H1 (cell line): ENCODE measurements around the gene NKD2. TPM values are rescaled to one million over a fixed set of nuclear protein-coding genes. Genes with fewer than 3 reads are reported as not detected.

ENCODE experiments used
- CTCF ChIA-PET: fragments of 300-600 bp; sonication (Branson Sonifier 250); formaldehyde crosslinking; loops from one replicate; lab custom pipeline; 2021; ENCODE audit not compliant: partially characterized antibody; lab: Charles Lee
- POLR2A ChIA-PET: fragments of 300-600 bp; sonication (Branson Sonifier 250); formaldehyde crosslinking; loops from one replicate; lab custom pipeline; 2021; ENCODE audit warnings: inconsistent platforms; ENCODE audit not compliant: partially characterized antibody; lab: Charles Lee
- DNase-seq, 2 experiments: peaks; one replicate each; pipeline versions ENCODE4 v3.0.0 to v3.0.0-alpha.2; 2010 to 2022; ENCODE audit warnings: low spot score in 2 of 2, low read depth in 1 of 2, mixed read lengths in 1 of 2
- FAIRE-seq: peaks from 2 replicates; lab custom pipeline; 2011; peaks lifted over from hg19 to GRCh38; lab: Jason Lieb, UNC
- H2AFZ ChIP-seq: 2 replicates; pipeline ENCODE4 v1.8.1; 2012; ENCODE audit warnings: low read length, inconsistent platforms
- H2AK5ac ChIP-seq: 2 replicates; pipeline ENCODE4 v1.6.1; 2013; ENCODE audit warnings: low read depth, low read length
- H2BK120ac ChIP-seq: replicated peaks from 2 replicates; pipeline ENCODE3; 2013; ENCODE audit warnings: low read depth, low read length, inconsistent platforms
- H2BK12ac ChIP-seq: 2 replicates; pipeline ENCODE4 v1.6.1; 2013; ENCODE audit warnings: low read depth, low read length
- H2BK15ac ChIP-seq: 2 replicates; pipeline ENCODE4 v1.6.1; 2013; ENCODE audit warnings: low read length
- H2BK20ac ChIP-seq: 2 replicates; pipeline ENCODE4 v1.6.1; 2013; ENCODE audit warnings: low read length
- H2BK5ac ChIP-seq: 2 replicates; pipeline ENCODE4 v1.6.1; 2013; ENCODE audit warnings: low read depth, low read length
- H3K14ac ChIP-seq: 2 replicates; pipeline ENCODE4 v1.6.1; 2013; ENCODE audit warnings: inconsistent platforms; ENCODE audit not compliant: insufficient read length
- H3K18ac ChIP-seq: 2 replicates; pipeline ENCODE4 v1.6.1; 2013; ENCODE audit warnings: low read length; ENCODE audit errors: extremely low read depth
- H3K23ac ChIP-seq: 2 replicates; pipeline ENCODE4 v1.6.1; 2013; ENCODE audit warnings: inconsistent platforms; ENCODE audit not compliant: insufficient read length
- H3K23me2 ChIP-seq: 2 replicates; pipeline ENCODE4 v1.6.1; 2013; ENCODE audit warnings: low read depth, low read length
- H3K27ac ChIP-seq: 2 replicates; pipeline ENCODE4 v1.6.1; 2011; ENCODE audit warnings: low read depth, low read length, inconsistent platforms
- H3K27me3 ChIP-seq, 4 experiments: replicated peaks in 1 of 4; 1 replicate in 1 of 4; 2 replicates in 3 of 4; pipeline versions ENCODE4 v1.6.1 to v1.8.1; 2011 to 2013; ENCODE audit warnings: low read length in 3 of 4, mild to moderate bottlenecking in 3 of 4, inconsistent platforms in 2 of 4, mixed read lengths in 2 of 4, moderate library complexity in 1 of 4; ENCODE audit not compliant: control insufficient read depth in 3 of 4, insufficient read depth in 3 of 4; ENCODE audit errors: extremely low read depth in 1 of 4
- H3K36me3 ChIP-seq, 4 experiments: 2 replicates each; pipeline versions ENCODE4 v1.6.1 to v1.8.1; 2011 to 2013; ENCODE audit warnings: mild to moderate bottlenecking in 4 of 4, low read length in 3 of 4, moderate library complexity in 2 of 4, control low read depth in 1 of 4, inconsistent platforms in 1 of 4; ENCODE audit not compliant: insufficient read depth in 4 of 4, control insufficient read depth in 2 of 4
- H3K4ac ChIP-seq: replicated peaks from 2 replicates; pipeline ENCODE3; 2013; ENCODE audit warnings: low read length, low read depth, mixed read lengths, inconsistent platforms; ENCODE audit not compliant: insufficient read length
- H3K4me1 ChIP-seq, 4 experiments: replicated peaks in 1 of 4; 1 replicate in 1 of 4; 2 replicates in 3 of 4; pipeline versions ENCODE4 v1.6.1 to v1.8.1; 2011 to 2013; ENCODE audit warnings: low read length in 3 of 4, inconsistent platforms in 2 of 4, mixed read lengths in 1 of 4; ENCODE audit not compliant: insufficient read depth in 4 of 4, control insufficient read depth in 3 of 4
- H3K4me2 ChIP-seq, 2 experiments: 2 replicates each; pipeline versions ENCODE4 v1.6.1 to v1.8.1; 2011 to 2013; ENCODE audit warnings: low read depth in 2 of 2, low read length in 2 of 2, control low read depth in 1 of 2, inconsistent platforms in 1 of 2, mild to moderate bottlenecking in 1 of 2; ENCODE audit not compliant: insufficient read depth in 1 of 2
- H3K4me3 ChIP-seq, 4 experiments: fragments of 200-600, 300-600 bp in 1 of 4; sonication (generic), shearing (Covaris generic), sonication (Bioruptor Twin) in 1 of 4; 2 replicates each; pipeline versions ENCODE4 v1.5.1 to v1.8.1; 2011 to 2016; ENCODE audit warnings: low read length in 4 of 4, low read depth in 3 of 4, control low read depth in 2 of 4, inconsistent platforms in 2 of 4, mild to moderate bottlenecking in 2 of 4, mixed read lengths in 1 of 4, moderate library complexity in 1 of 4; ENCODE audit not compliant: insufficient read depth in 2 of 4; ENCODE audit errors: extremely low read depth in 1 of 4
- H3K56ac ChIP-seq: replicated peaks from 2 replicates; pipeline ENCODE3; 2013; ENCODE audit warnings: low read depth, mild to moderate bottlenecking, mixed read lengths, low read length, inconsistent platforms; ENCODE audit not compliant: insufficient read length
- H3K79me1 ChIP-seq: 2 replicates; pipeline ENCODE4 v1.6.1; 2013; ENCODE audit warnings: low read depth, low read length, control low read depth
- H3K79me2 ChIP-seq, 2 experiments: 2 replicates each; pipeline versions ENCODE4 v1.6.1 to v1.8.1; 2012 to 2013; ENCODE audit warnings: low read length in 2 of 2, mild to moderate bottlenecking in 2 of 2, inconsistent platforms in 1 of 2; ENCODE audit not compliant: insufficient read depth in 2 of 2, control insufficient read depth in 1 of 2
- H3K9ac ChIP-seq, 4 experiments: replicated peaks in 1 of 4; 1 replicate in 1 of 4; 2 replicates in 3 of 4; pipeline versions ENCODE4 v1.6.1 to v1.8.1; 2011 to 2013; ENCODE audit warnings: low read depth in 3 of 4, low read length in 3 of 4, control low read depth in 2 of 4, mild to moderate bottlenecking in 2 of 4, moderate library complexity in 2 of 4, inconsistent platforms in 1 of 4; ENCODE audit errors: extremely low read depth in 1 of 4
- H3K9me3 ChIP-seq, 2 experiments: 2 replicates each; pipeline versions ENCODE4 v1.6.1 to v1.8.1; 2012 to 2013; ENCODE audit warnings: mild to moderate bottlenecking in 2 of 2, moderate library complexity in 2 of 2, control low read depth in 1 of 2, inconsistent platforms in 1 of 2, low read depth in 1 of 2, low read length in 1 of 2, mixed read lengths in 1 of 2; ENCODE audit not compliant: insufficient read depth in 2 of 2
- H4K20me1 ChIP-seq, 2 experiments: replicated peaks in 1 of 2; 2 replicates each; pipeline versions ENCODE3 to v1.8.1; 2011 to 2013; ENCODE audit warnings: inconsistent platforms in 2 of 2, low read length in 2 of 2, mild to moderate bottlenecking in 1 of 2; ENCODE audit not compliant: insufficient read depth in 2 of 2, control insufficient read depth in 1 of 2
- H4K5ac ChIP-seq: 2 replicates; pipeline ENCODE4 v1.6.1; 2013; ENCODE audit warnings: low read length, low read depth, mixed read lengths, inconsistent platforms; ENCODE audit not compliant: insufficient read length
- H4K8ac ChIP-seq: 2 replicates; pipeline ENCODE4 v1.8.0; 2013; ENCODE audit warnings: mild to moderate bottlenecking, moderate library complexity, low read length, inconsistent platforms; ENCODE audit not compliant: insufficient read depth; ENCODE audit errors: extremely low read depth
- H4K91ac ChIP-seq: replicated peaks from 2 replicates; pipeline ENCODE3; 2013; ENCODE audit warnings: low read length, mixed read lengths, inconsistent platforms; ENCODE audit not compliant: insufficient read length
- BACH1 ChIP-seq: IDR thresholded peaks from 2 replicates; pipeline ENCODE4 v1.6.1; 2012; ENCODE audit warnings: low read length, improper control_type of control experiment
- CTCF ChIP-seq, 3 experiments: IDR thresholded peaks; 1 replicate in 2 of 3; 2 replicates in 1 of 3; pipeline versions ENCODE4 v1.5.1 to v1.6.1; 2011; ENCODE audit warnings: low read length in 3 of 3, mild to moderate bottlenecking in 3 of 3, inconsistent platforms in 2 of 3, low read depth in 1 of 3, moderate library complexity in 1 of 3; ENCODE audit not compliant: insufficient read depth in 1 of 3; ENCODE audit errors: control extremely low read depth in 1 of 3
- GABPA ChIP-seq: IDR thresholded peaks from 2 replicates; pipeline ENCODE4 v1.6.1; 2011; ENCODE audit warnings: mild to moderate bottlenecking, low read length, moderate library complexity, borderline replicate concordance; ENCODE audit not compliant: insufficient read depth
- MAX ChIP-seq: IDR thresholded peaks from 2 replicates; pipeline ENCODE4 v1.6.1; 2012; ENCODE audit warnings: inconsistent platforms
- WGBS, 2 experiments: shearing (Covaris generic) in 1 of 2; methylation state at CpG; one replicate each; pipeline versions ENCODE4 v1.1.6 to v1.1.7; 2013 to 2015; ENCODE audit warnings: low lambda C conversion rate in 2 of 2, mixed read lengths in 2 of 2, inconsistent platforms in 1 of 2, low coverage in 1 of 2, missing lambda C conversion rate in 1 of 2; ENCODE audit not compliant: insufficient replicate concordance in 2 of 2, insufficient coverage in 1 of 2, insufficient read length in 1 of 2; ENCODE audit errors: extremely low coverage in 1 of 2, missing lambda C conversion rate in 1 of 2; 5-methylcytosine and 5-hydroxymethylcytosine counted together
- long read RNA-seq, 2 experiments: library from RNA in 1 of 2; library from capped mRNA in 1 of 2; stranded (forward); transcript quantifications; one replicate each; pipeline ENCODE4 v2.0.0, GENCODE V29; 2021; ENCODE audit warnings: inconsistent platforms in 1 of 2
- polyA minus RNA-seq, 3 experiments: library from RNA; depleted of rRNA, polyadenylated mRNA; stranded (reverse); fragments of >200 nt; gene quantifications; 1 replicate in 2 of 3; 2 replicates in 1 of 3; pipeline ENCODE4 v1.2.3, GENCODE V29; 2011
- polyA plus RNA-seq, 7 experiments: library from polyadenylated mRNA; depleted of rRNA in 3 of 7; stranded (reverse) in 5 of 7; unstranded in 2 of 7; fragments of >200 nt in 5 of 7; fragments of 200-250 nt in 2 of 7; gene quantifications; 1 replicate in 5 of 7; 2 replicates in 1 of 7; 4 replicates in 1 of 7; pipeline versions ENCODE4 v1.2.1 to v1.2.3, GENCODE V29; 2011 to 2013; ENCODE audit warnings: missing spikeins in 2 of 7, mixed read lengths in 2 of 7
- total RNA-seq: library from RNA; stranded (reverse); fragmentation: NEBNext Ultra II Directional; extraction: Animal tissue kit (Norgen Biotek cat#: 25700); gene quantifications from 2 replicates; pipeline ENCODE4 v1.2.1, GENCODE V29; 2021

The NKD2 gene
- 6.3 and 7.9 TPM in 2 replicates for total RNA-seq
- polyA plus RNA-seq (2011; rRNA removed) = 5.5 and 7.8 TPM in 2 replicates
- 6.4 TPM for polyA plus RNA-seq (2011; cell fraction: cytosol; rRNA removed)
- 32.5 TPM for polyA plus RNA-seq (2011; cell fraction: nucleus; rRNA removed)
- polyA plus RNA-seq (2012, experiment 1 of 2) = 3.0 to 8.7 TPM (median 8.2 TPM) in 4 replicates
- 3.8 TPM for polyA plus RNA-seq (2012, experiment 2 of 2)
- 6.7 TPM for polyA plus RNA-seq (2013, experiment 1 of 2)
- 5.7 TPM for polyA plus RNA-seq (2013, experiment 2 of 2)
- 1.2 and 1.3 TPM in 2 replicates for polyA minus RNA-seq (2011; rRNA and poly(A)+ RNA removed)
- polyA minus RNA-seq (2011; cell fraction: cytosol; rRNA and poly(A)+ RNA removed) = 3.6 TPM
- polyA minus RNA-seq (2011; cell fraction: nucleus; rRNA and poly(A)+ RNA removed) = 4.4 TPM
- long read RNA-seq, experiment 1, partial matches to known transcripts = 0 of 3 reads
- long read RNA-seq, experiment 1, other reads (novel, unspliced or antisense) = 2 of 3 reads
- long read RNA-seq, experiment 2 = 0 reads

- Histone ChIP-seq H3K79me2 (no peaks in the 10 kb centered on the region), H2BK5ac (no peak within 1 kb of the TSS), H3K79me1 (no peaks in the 10 kb centered on the region; the same call in 1 of the 2 replicates), H3K9me3 (no peaks in the 10 kb centered on the region), H3K4me2 (peak within 1 kb of the TSS; percentile 62 to 66), H2BK20ac (0 out of 2 replicates have a peak within 1 kb of the TSS, but pooled peaks have one; percentile 32), H3K36me3 (no peaks in the 10 kb centered on the region; a peak in 1 of 8 replicates), H2BK12ac (peak within 1 kb of the TSS; percentile 27; the same call in 1 of the 2 replicates), H3K4me1 (peaks cover 3 to 24% (median 7%) of the 10 kb centered on the region in 4 experiments; a peak in 6 of 7 replicates), H4K91ac (peak within 1 kb of the TSS; percentile 11), H3K56ac (no peak within 1 kb of the TSS), H4K5ac (no peak within 1 kb of the TSS), H3K27ac (no peak within 1 kb of the TSS), H2AK5ac (no peak within 1 kb of the TSS), H3K4me3 (peak within 1 kb of the TSS; percentile 38 to 61 (median 40)), H3K9ac (no peak within 1 kb of the TSS), H3K14ac (no peak within 1 kb of the TSS), H4K20me1 (peaks cover 0 to 4% of the 10 kb centered on the region in 2 experiments), H3K18ac (no peak within 1 kb of the TSS), H2BK15ac (0 out of 2 replicates have a peak within 1 kb of the TSS, but pooled peaks have one; percentile 72), H4K8ac (peak within 1 kb of the TSS; percentile 75), H2AFZ (no peak within 1 kb of the TSS), H3K27me3 (peaks cover 26 to 59% (median 54%) of the 10 kb centered on the region in 4 experiments), H3K4ac (no peak within 1 kb of the TSS), H2BK120ac (no peak within 1 kb of the TSS), H3K23me2 (peaks cover 5% of the 10 kb centered on the region; the same call in 1 of the 2 replicates), H3K23ac (no peak within 1 kb of the TSS)
- CTCF ChIA-PET = interaction anchor here (0.7 to 7.2 kb wide), 27 partner anchors 7 to 166 kb away, joined by 3 to 71 read pairs (median 6); no protein-coding TSS in a partner anchor
- peak in 1 of 2 experiments; percentile 90 for DNase-seq
- no peak for FAIRE-seq
- 8% methylated on average over 16 of the region's 108 CpGs; no CpG with 5 or more reads in 1 of the 2 experiments for WGBS, 2 experiments
- POLR2A ChIA-PET = interaction anchor here (0.7 to 0.8 kb wide), 2 partner anchors 12 to 55 kb away, joined by 3 read pairs; no protein-coding TSS in a partner anchor
- TF ChIP-seq BACH1 (peak; percentile 39; the same call in 1 of the 2 replicates), MAX (peak; percentile 28; the same call in 1 of the 2 replicates), CTCF (IDR thresholded peaks at IDR 0.05; ENCODE audit: control extremely low read depth in 1 of 3, insufficient read depth in 1 of 3, low read depth in 1 of 3, low read length in 3 of 3) (peak in 2 of 3 experiments; percentile 64 to 66; a peak in 3 of 4 replicates), GABPA (peak; percentile 58; the same call in 1 of the 2 replicates)
Measured at GRCh38 chr5:1008451-1009358, at the start of gene NKD2. Gene NKD2, plus strand, starts transcription at chr5:1008802. Its CDS starts 256 bp downstream, at chr5:1009058.
